RPMI7951 (cell line): ENCODE results near the gene RBM20. TPM values are rescaled to one million over a fixed set of nuclear protein-coding genes. Genes with fewer than 3 reads are reported as not detected.
"Not testable (repeated sequence)": the region's sequence is repeated elsewhere in the genome, so short reads cannot be mapped to it uniquely, and the experiment has no call there.

Experiments used
- DNase-seq: peaks from one replicate; pipeline ENCODE4 v3.0.0-alpha.2; 2012; ENCODE audit warnings: low read depth
- total RNA-seq: library from RNA; depleted of rRNA; stranded (reverse); fragments of >200 nt; shearing (Covaris generic); gene quantifications from 2 replicates; pipeline ENCODE4 v1.2.3, GENCODE V29; 2014; rRNA removed

RBM20 gene
- 0.20 and 0.36 TPM in 2 replicates for total RNA-seq

DNA sequence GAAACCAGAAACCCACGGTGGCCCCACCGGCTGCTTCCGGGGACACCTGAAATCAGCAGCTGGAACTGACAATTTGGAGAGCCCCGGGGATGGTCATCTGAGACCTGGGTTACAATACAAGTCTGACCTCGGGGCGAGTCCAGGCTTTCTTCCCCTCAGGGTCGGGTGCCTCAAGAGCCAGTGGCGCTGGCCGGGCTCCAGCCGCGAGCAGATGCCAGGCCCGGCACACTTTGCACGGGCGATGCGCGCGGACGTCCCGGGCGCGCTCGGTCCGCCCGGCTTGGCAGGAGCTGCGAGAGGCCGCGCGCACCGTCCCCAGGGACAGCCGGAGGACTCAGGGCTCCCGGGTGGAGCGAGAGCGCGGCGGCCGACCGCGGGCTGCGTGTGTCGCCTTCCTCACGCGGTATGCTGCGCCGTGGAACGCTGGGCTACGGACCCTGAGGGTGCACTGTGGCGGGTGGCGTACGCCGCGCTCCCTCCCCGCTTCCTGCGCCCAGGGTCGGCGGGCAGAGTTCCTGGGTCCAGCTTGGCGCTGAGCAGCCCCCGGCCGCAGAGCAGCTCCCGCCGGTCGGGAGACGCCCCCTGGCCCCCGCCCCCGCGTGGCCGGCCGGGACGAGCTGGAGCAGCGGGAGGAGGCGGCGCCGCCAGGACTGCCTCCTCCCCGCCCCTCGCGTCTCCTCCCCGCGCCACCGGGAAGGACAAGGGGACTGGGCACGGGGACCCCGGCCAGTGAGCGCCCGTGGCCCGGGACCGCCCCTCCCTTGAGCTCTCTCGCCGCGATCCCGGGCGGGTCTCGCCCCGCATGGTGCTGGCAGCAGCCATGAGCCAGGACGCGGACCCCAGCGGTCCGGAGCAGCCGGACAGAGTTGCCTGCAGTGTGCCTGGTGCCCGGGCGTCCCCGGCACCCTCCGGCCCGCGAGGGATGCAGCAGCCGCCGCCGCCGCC lies at the start of gene RBM20:
TSS of gene RBM20 (plus strand) at position 684 of the 945 bp plus-strand sequence. CDS start at position 803, 119 bp downstream.
- DNase-seq, result peak; percentile 28

DNA sequence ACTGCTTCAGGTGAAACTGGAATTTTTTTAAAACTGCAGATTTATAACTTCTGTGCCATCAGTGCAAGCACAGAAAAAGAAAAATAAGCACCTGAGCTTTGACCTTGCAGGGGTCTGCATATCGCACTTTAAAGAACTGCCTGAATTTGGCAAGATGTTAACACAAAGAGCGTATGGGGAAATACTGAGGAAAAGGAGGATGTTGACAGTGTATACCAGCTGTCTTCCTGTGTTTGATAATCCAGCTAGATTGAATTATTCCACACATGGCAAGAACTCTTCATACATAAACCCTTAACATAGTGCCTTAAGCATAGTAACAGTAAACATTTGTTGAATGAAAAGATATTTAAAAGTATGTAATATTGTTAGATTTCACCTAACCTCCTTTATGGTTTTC lies 46.7 kb upstream of the RBM20 start:
- DNase-seq, result no peak

DNA sequence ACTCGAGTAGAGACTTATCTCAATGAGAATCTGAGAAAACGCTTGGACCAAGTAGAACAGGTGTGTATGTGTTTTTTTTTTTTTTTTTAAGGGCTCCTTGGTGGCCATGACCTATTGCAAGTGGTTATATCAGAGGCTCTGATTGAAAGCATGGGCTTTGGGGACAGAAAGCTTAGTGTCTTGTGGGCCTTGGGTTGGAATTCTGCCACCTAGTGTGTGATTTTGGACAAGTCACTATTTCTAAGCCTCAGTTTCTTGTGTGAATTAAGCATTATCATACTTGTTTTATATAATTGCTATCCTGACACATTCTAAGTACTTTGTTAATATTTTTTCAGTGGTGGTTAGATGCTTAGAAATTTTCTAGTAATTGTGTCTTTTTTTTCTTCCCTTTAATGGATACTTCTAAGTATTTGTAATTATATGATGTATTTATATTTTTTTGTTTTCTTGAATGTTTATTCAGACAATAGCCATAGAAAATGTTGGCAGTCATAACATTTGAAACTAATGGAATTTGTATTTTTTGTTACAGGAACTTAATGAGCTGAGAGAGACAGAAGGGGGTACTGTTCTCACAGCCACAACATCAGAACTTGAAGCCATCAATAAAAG lies 43.5 kb upstream of the RBM20 start:
- peak; percentile 56 for DNase-seq

DNA sequence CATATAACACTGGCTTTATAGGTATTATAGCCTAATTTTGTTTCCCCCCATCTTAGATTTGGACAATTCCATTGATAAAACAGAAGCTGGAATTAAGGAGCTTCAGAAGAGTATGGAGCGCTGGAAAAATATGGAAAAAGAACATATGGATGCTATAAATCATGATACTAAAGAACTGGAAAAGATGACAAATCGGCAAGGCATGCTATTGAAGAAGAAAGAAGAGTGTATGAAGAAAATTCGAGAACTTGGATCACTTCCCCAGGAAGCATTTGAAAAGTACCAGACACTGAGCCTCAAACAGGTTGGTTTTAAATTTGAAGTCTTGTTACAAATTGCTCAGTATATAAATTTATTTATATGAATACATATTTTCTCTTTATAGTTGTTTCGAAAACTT lies 42.6 kb upstream of the RBM20 start:
- no peak for DNase-seq

DNA sequence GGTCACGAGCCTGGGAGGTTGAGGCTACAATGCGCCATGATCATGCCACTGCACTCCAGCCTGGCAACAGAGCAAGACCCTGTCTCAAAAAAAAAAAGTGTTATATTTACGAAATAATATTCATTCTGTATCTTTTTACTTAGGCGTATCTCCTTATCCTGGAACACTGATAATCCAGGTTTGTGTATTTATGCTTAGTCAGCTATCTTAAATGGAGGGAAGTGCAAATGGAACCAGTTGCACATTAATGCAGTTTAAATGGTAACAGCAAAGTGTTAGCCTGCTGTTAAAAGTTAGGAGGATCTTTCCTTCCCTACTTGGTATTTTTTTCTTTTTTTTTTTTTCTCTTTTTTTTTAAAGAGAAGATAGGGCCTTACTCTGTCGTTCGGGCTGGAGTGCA lies 36.0 kb upstream of the RBM20 start:
- no peak for DNase-seq

DNA sequence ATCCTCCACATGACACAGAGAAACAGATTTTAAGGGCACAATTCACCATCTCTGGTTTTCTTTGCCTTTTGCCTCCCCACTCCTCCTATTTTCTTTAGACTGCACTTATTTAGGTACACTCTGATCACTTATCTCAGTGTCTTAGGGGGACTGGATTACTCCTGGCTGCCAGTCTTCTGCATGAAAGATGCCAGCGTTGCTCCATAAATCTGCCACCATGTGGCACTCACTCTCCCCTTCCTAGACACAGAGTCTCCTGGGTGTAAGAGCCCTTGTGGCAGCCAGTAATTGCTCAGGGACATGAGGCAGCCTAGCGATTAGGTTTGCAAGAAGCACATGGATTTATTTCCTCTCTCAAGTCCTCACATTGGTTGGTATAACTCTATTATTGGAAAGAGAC lies 34.5 kb upstream of the RBM20 start:
- DNase-seq, result peak; percentile 8

DNA sequence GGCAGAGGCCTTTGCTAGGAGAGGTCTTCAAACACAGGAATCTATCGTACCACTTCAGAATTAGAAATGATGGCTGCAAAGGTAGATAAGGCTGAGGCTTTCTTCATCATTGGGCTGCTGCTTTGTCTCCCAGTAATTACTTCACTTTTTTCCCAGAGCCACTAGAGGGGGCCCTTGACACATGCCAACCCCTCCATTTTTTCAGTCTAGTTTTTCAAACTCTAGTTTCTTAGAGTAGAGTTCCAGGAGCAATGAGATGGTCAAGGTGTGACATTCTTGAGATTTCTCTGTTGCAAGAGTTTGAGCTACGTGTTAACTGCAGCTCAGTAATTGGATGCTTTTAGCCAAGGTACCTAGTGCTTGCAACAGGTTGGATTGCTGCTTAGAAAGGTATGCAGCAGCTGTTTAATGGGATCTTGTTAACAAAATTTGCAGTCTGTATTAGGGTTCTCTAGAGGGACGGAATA lies 33.8 kb upstream of the RBM20 start:
- DNase-seq, result peak; percentile 44

DNA sequence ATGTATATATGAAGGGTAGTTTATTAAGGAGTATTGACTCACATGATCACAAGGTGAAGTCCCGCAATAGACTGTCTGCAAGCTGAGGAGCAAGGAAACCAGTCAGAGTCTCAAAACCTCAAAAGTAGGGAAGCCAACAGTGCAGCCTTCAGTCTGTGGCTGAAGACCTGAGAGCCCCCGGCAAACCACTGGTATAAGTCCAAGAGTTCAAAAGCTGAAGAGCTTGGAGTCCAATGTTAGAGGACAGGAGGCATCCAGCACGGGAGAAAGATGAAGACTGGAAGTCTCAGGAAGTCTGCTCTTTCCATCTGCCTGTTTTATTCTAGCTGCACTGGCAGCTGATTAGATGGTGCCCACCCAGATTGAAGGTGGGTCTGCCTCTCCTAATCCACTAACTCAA lies 33.4 kb upstream of the RBM20 start:
- not testable (repeated sequence) for DNase-seq

DNA sequence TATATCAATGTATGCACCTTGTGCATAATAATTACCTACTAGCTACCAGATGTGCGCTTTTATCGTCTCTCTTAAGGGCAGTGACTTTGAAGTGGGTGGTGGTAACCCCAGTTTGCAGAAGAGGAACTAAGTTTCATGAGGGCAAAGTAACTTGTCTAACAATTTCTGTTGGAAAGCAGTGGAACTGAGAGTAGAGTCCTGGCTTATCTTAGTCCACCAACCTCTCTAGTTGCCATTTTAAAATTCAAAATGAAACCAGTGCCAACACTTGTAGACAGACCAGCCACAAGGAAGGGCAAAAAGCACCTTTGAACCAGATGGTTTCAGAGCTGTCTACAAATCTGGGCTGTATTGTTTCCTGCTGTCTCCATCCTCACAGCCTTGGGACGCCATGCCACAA lies 32.0 kb upstream of the RBM20 start:
- DNase-seq, result no peak

DNA sequence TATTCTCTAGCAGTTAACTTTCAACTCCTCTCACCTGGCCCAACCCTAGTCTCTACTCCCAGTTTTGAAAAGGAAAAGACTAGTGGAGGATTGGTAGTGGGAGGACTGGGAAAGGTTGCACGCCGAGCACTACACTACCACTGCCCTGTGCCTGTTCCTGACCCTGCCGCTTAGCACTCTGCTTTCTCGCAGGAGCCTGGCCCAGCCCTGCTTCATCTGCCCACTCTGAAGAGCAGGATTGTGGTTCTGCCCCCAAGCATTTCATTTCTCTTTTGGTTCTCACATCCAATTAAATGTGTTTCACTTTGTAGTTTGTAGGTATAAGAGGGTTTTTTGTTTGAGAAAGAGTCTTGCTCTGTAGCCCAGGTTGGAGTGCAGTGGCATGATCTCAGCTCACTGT lies 31.5 kb upstream of the RBM20 start:
- no peak for DNase-seq

DNA sequence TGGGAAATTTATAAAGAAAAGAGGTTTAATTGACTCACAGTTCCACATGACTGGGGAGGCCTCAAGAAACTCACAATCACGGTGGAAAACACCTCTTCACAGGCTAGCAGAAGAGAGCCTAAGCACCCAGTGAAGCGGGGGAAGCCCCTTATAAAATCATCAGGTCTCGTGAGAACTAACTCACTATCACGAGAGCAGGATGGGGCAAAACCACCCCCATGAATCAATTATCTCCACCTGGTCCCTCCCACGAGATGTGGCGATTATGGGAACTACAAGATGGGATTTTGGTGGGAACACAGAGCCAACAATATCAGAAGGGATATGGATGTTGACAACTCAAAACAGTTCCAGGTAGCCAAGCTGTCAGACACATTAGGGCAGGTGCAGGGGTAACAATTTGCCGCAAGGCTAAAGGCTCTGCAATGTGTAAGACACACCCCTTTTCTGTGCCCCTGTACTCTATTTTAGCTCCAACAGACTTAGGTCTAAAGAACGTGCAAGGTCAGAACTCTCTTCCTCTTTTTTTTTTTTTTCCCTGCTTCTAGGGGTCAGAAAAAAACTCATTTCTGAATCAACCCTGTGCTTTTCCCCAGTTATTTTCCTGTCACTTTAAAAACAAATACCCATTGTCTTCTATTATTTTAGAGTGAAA lies 30.7 kb upstream of the RBM20 start:
- no peak for DNase-seq

DNA sequence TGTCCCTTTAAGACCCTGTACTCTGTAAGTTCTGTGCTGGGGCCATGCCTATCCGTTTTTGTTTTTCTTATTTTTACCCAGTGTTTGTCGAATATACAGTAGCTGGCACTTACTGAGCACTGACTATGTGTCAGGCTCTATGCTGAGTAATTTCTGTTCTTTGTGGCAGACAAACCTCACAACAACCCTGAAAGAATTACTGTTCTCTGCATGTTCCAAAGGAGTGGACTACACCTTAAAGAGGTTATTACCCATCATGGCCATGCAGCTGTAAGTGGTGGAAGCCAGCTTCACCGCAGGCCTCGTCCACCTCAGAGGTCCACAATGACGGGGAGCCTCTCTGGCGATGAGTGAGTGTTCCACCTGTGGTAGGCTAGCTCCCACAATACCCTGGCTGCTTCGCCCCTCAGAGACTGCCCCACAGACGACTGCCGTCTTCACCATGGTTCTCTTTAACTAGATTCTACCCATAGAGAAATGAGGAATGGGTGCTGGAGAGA lies 30.1 kb upstream of the RBM20 start:
- no peak for DNase-seq

DNA sequence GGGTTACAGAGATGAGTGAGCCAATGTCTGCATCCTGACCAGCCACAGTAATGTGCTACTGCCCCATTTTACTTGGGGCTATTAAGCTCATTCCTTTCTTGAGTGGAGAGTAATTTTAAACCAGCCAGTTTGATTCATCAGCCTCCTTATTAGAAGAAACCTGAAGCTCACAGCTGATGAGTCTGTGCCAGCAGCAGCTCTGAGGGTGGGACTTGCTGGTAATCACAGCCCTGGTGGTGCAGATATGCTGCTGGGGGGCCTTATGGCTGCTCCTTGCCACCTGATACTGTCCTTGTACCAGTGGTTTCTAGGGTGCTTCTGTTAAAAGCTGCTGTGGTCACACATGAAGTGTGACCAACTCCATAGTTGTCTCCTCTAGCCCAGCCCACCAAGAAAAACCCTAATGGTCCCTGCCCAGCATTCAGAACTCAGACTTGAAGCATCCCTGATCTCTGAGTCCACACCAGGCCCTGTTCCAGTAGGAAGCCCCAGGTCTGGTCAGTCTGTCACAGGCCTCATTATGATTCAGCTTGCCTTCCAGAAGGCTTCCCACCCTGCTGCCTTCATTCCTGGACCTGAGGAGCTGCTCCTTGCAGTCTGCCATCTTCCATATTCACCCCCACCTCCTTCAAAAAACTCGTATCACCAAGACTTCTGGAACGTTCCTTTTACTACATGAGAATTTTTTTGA lies 28.9 kb upstream of the RBM20 start:
- peak; percentile 16 for DNase-seq

DNA sequence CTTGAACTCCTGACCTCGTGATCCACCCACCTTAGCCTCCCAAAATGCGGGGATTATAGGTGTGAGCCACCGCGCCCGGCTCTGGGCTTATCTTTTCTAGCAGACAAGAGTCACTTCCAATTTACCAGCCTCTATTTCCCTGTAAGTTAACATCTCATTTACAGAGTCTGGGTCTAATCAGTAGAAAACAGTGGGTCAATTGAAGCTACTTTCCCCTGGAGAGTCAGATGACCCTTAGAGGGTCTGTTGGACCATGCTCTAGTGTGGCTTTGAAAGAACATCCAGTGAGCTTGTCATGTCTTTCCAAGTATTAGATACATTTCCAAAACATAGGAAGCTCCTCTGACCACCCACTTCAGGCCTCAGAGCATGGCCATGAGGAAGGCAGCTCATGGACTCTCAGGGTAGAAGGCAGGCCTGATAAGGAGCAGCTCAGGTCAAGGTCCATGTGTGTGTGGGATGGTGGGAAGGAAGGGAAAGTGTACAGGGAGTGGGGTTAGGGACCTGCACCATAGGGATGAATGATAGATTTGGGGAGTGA lies 27.6 kb upstream of the RBM20 start:
- DNase-seq, result no peak

DNA sequence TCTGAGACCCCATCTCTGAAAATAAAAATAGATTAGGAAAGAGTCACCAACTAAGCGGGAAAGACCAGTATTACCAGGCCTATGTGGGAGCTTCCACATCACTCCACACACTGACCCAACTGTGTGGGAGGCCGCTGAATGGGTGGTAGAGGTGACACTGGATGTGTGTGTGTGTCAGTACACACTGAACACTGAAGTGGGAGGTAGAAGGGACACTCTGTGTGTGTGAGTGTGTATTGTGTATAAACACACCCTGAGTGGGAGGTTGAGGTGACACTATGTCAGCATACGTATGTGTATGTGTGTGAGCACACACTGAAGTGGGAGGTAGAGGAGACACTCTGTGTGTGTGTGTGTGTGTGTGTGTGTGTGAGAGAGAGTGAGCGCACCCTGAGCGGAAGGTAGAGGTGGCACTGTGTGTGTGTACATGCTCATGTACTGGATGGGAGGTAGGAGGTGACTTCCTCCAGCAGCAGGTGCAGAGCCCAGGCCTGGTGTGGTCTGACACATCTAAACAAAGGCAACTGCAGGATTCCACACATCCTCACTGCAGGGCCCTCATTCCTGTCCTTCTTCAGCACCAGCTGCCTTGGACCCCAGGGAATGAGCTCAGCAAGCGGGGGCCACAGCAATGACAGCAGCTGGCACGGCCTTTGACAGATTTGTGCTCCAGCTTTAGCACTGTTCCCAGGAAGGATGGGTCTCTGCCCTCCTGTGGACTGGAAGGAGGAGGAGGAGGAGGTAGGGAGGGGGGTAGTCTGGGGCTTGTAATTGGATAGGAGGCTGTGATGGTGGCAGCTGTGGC lies 26.5 kb upstream of the RBM20 start:
- no peak for DNase-seq

DNA sequence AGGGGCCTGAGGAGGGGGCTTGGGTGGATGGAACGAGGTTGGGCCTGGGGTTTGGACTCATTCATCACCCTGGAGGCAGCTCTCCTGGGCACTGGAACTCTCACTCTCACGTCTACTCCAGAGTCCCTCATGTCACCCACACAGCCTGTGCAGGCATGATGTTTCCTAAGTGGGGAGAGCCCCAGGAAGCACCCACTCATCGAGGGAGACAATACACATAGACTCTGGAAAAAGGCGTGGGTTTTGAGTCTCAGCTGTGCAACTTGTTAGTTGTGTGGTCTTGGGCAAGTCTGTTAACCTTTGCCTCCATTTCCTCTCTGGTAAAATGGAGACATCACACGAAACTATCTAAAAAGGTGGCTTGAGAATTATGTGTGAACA lies 25.9 kb upstream of the RBM20 start:
- DNase-seq, result no peak

DNA sequence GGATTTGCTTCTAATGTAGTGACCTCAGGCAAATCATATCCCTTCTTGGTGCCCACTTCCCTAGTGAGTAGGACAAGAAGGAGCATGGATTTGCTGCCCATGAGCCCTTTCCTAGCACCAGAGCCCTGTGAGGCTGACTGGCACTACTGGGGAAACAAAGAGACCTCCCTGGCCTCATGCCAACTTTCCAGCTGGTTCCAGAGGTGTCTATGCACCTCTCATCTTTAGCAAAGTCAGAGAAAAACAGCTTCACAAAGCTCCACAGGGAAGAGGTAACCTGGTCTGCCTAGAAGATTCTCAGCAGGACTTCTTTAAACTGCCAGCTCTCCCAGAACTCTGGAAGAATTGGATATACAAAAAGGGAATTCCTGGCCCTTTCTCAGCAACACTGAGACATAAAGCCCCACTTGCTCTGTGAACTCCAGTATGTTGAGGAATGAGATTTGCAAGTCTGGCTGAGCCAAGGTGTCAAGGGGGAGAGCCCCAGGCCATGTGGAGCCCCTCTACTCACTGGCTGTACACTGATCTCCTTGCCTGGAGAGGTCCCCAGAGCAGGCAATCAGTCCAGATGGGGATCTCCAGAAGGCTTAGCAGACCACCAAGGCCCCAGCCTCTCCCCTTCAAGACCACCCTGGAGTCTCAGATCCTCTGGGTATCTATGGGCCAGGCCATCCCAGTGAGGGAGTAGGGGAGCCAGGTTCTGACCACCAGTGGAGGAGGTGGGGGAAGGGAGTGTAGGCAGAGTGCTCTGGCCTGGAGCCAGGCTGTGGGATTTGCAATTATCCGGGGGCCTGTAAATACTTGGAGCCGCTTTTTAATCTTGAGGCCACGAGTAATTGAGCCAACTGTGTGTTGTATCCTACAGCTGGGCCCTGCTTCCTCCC lies 24.4 kb upstream of the RBM20 start:
- DNase-seq, result no peak

DNA sequence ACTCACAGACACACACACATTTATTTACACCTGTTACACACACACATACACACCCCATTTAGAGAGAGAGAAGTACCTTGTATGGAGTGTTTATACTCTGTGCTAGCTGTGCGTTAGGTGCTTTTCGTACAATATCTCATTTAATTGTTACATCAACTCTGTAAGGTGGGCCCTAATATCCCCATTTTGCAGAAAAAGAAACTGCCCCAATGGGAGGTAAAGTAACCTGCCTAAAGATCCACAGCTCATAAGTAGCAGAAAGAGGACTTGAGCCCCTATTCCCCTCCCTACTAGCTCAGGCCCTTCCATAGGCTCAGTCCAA lies 23.8 kb upstream of the RBM20 start:
- no peak for DNase-seq

DNA sequence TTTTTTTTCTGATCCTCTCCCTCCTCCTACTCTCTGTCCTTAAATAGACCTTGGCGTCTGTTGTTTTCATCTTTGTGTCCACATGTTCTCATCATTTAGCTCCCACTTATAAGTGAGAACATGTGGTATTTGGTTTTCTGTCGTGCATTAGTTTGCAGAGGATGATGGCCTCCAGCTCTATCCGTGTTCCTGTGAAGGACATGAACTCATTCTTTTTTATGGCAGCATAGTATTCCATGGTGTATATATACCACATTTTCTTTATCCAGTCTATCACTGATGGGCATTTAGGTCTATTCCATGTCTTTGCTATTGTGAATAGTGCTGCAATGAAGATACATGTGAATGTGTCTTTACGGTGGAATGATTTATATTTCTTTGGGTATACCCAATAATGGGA lies 20.8 kb upstream of the RBM20 start:
- not testable (repeated sequence) for DNase-seq
